Measurements from ENCODE around the gene MTREX.

DNA sequence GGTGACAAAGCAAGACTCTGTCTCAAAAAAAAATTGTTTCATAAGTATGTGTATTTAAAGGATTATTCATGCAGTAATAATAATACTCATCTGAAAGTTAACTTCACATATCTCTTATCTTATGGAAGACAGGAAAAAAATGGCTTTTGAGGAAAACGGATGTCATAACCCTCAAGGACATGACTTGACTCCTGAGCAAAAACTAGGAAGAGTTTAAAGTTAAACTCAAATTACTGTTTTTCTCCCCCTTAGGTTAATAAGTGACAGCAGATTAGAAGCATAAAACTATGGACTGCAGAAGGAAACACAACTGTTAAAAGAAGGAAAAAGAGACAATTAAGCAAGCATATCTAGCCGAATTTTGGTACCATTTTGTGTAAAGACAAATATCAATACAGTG lies 16.8 kb upstream of the MTREX start:
- TF ChIP-seq CTCF (IDR thresholded peaks at IDR 0.05) = no peak
- no peak for TF ChIP-seq POLR2A (IDR thresholded peaks at IDR 0.05)
- TF ChIP-seq POLR2AphosphoS5 (IDR thresholded peaks at IDR 0.05; ENCODE audit: insufficient read depth in 1 of 2, low read depth in 1 of 2) = no peak

All from vagina (tissue), 2 donors.